ENCODE measurements around the gene MRPS9.

DNA sequence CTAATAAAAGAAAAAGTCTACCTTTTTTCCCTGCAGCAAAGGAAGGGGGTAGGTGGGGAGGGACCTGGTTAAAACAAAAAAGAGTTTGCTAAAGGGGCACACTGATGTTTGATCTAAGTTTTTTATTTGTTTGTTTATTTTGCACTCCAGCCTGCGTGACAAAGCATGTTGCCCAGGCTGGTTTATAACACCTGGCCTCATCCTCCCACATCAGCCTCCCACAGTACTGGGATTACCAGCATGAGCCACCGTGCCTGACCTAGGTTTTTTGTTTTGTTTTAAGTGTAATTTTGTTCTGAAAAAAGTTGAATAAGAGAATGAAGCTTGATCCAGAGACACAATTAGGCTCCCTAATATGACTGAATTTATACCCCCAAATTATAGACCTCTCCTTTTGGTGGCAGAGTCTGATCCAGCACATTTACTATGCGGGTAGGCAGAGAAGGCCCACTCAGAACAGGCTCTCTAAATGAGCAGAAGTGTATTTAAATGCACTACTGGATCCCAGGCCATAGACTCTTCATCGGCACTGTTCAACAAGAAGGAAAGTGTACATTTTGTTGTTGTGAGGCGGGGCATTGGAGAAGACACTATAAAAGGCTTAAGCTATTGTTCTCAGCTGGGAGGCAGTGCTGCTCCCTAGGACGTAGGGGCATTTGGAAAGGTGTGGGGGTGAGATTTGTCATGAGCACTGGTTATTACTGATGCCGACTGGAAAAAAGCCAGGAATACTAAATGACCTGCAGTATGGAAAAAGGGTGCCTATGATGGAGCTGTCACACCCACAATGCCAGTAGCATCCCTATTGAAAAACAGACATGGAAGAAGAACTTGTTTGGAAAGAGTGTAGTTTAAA lies 32.4 kb downstream of the MRPS9 start:
- TF ChIP-seq, protein P1, sequence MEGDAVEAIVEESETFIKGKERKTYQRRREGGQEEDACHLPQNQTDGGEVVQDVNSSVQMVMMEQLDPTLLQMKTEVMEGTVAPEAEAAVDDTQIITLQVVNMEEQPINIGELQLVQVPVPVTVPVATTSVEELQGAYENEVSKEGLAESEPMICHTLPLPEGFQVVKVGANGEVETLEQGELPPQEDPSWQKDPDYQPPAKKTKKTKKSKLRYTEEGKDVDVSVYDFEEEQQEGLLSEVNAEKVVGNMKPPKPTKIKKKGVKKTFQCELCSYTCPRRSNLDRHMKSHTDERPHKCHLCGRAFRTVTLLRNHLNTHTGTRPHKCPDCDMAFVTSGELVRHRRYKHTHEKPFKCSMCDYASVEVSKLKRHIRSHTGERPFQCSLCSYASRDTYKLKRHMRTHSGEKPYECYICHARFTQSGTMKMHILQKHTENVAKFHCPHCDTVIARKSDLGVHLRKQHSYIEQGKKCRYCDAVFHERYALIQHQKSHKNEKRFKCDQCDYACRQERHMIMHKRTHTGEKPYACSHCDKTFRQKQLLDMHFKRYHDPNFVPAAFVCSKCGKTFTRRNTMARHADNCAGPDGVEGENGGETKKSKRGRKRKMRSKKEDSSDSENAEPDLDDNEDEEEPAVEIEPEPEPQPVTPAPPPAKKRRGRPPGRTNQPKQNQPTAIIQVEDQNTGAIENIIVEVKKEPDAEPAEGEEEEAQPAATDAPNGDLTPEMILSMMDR (IDR thresholded peaks at IDR 0.05), result no peak
- TF ChIP-seq POLR2A (IDR thresholded peaks at IDR 0.05), result no peak

All from right lobe of liver (tissue), 4 donors.